Measurements from ENCODE around the gene NPR2. TPM values are rescaled to one million over a fixed set of nuclear protein-coding genes. Genes with fewer than 3 reads are reported as not detected.
A peak's percentile ranks its signal among the peaks of the same experiment; 100 is the strongest.

Gene NPR2
- total RNA-seq, 1 donor from 2014 or later = 22.0 TPM

DNA sequence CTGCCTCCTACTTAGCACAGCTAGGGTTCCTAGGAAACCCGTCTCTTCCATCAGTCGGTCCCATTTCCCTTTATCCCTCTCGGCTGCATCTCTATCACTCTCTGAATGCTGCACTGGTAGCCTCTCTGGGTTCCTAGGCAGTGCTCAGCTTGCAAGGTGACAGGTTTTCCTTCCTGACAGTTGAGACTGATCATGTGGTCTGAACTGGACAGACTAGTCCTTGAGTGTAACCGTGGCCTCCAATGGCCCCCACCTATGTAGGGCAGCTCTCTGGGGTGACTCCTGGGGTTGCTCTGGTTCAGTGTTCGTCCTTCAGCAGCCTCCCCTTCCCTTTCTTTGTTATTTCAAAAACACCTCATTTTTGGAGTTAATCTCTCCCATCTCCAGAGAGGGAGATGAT, 41.4 kb downstream of the NPR2 start:
- peak; percentile 51 for DNase-seq (ENCODE audit: low spot score)

DNA sequence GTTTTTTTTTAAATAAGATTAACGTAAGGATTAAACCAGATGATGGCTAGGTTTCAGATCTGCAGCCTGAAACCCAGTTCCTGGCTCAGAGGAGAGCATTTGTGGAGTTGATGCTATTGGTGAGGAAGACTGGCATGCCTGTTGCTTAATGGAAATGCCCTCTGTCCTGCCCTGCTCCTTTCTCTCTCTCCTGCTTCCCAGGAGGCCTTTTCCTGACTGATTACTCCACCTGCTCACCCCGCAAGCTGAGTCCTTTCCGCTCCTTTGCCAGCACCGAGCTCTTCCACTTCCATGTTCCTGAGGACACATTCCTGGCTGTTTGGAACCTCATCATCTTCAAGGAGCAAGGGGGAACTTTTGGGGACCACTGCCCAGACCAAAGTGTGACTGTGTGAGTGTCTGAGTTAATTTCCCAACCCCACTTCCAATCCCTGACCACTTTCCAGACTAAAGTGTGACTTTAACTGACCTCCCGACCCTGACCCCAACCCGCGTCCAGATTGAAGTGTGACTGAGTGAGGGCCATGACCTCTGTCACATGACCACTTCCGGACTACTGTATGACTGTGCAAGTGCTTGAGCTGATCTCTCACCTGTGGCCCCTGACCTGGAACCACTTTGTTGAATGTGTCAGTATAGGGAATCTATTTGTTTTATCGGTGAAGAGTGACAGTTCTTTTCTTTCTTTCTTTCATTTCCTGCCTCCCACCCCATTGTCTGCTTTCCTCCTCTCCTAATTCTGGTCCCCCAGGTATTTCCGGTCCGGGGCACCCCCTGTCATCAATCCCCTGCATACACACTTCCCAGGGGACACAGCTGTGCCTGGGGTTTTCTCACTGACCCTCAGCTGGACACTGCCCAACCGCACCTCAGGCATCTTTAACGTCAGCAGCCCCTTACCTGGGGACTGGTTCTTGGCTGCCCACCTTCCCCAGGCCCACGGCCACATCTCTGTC, 43.1 kb downstream of the NPR2 start:
- no peak for DNase-seq (ENCODE audit: low spot score)

DNA sequence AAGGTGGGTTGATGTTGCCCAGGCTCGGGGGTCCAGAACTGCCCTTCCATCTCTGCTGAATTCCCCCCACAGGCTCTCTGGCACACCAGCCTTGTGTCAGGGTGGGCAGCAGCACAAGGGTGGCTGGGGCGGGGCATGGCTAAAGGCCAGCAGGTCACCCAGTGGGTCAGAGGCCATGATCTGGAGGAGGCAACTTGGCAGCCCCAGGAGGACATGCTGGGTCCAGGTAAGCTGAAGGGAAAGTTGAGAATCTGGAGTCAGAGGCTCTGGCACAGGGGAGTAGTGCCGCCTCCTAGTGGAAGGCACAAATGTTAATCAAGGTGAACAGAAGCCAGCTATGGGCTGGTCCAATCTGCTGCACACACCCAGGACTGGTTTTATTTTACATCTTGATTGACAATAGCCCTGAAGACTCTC, 43.8 kb downstream of the NPR2 start:
- DNase-seq (ENCODE audit: low spot score) = no peak

DNA sequence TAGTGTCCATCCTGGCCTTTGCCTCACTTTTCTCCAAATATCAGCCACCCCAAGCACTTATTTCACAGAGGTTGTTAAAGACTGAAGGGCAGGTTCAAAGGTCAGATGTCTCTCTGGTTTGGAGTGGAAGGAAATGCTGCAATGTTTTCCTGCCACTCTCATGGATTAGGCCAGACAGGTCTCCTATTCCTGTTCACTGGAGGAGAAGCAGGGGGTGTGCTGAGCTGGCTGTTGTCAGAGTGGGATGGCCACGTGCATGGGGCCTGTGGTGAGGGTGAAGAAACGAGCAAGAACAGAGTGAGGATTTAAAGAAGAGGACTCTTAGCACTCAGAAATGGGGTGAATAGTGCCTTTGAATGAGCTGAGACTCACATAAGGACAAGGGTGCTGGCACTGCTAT, 44.4 kb downstream of the NPR2 start:
- DNase-seq (ENCODE audit: low spot score) = no peak

DNA sequence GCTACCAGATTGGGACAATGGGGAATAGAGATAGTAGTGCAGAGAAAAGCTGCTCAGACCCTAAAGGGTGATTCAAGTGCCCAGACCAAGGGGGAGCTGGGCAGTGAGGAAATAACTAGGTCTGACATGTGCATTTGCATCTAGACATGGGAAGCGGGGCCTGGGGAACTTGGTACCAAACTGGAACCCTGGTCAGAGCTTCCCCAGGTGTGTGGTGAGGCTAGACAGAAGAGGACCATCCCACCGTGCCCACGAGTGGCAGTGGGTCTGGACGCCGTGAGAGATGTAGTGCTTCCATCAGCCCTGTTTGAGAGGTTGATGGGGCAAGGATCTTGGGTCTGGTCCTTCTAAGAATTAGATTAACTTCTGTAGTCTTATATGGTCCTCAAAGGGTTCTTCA, 45.2 kb downstream of the NPR2 start:
- DNase-seq (ENCODE audit: low spot score) = no peak

DNA sequence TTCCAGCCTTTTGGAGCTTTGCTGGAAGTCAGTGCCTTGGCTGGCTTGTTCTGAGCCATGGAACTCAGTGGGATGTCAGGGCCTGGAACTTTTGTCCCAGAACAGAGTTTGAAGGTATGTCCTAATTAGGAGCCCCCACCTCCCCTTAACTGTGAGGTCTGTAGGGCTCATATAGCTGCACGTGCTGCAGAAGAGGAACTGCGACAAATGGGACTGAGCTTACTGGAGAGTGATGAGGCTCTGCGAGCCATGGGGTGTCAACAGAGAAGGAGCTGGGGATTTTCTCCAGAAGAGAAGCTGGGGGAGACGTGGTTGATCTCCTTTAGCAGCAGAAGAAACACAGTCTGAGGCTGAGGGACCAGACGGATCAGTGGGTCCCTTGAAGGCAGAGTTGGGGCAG, 48.5 kb downstream of the NPR2 start:
- DNase-seq (ENCODE audit: low spot score) = no peak

DNA sequence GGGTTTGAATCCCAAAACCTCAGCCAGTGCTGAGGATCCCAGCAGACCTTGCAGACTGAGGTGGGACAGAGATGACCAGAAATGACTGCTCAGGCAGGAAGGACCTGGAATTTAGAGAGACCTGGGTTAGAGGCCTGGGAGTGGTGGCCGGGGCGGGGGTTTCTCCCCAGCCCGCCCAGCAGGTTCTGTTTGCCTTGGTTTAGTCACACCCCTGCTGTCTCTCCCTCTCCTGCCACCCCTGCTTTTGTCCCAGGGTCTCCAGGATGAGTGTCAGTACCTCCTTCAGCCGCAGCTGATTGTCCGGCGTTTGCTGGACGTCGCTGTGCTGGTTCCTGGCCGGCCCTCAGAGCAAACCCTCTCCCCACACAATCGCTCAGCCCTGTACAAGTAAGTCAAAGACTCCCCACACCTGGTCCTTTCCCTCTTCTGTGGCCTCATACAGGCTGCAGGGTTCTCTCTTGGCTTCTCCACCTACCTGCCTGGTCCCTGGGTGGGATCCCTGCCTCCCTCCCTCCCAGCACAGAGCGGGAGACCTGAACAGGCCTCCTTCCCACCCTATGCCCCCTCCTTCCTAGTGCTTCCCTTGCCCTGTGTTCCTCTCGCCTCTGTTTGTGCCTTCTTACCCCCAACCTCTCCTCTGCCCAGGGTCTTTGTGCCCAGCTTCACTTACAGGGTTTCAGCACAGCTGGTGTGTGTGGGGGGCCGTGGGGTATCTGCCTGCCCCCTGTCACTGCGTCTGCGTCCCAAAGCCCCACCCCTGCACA, 49.7 kb downstream of the NPR2 start:
- no peak for DNase-seq (ENCODE audit: low spot score)

DNA sequence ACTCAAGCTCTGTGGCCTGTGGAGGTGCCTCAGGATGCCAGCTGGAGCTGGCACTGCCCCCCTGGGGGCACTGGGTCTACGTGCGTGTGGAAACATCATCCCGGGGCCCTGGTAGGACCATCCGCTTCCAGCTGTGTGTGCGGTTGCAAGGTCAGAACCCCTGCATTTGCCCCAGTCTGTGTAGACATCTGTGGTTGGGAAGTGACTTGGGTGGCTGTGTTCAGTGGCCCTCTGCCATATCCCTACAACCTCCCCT, 50.2 kb downstream of the NPR2 start:
- no peak for DNase-seq (ENCODE audit: low spot score)

DNA sequence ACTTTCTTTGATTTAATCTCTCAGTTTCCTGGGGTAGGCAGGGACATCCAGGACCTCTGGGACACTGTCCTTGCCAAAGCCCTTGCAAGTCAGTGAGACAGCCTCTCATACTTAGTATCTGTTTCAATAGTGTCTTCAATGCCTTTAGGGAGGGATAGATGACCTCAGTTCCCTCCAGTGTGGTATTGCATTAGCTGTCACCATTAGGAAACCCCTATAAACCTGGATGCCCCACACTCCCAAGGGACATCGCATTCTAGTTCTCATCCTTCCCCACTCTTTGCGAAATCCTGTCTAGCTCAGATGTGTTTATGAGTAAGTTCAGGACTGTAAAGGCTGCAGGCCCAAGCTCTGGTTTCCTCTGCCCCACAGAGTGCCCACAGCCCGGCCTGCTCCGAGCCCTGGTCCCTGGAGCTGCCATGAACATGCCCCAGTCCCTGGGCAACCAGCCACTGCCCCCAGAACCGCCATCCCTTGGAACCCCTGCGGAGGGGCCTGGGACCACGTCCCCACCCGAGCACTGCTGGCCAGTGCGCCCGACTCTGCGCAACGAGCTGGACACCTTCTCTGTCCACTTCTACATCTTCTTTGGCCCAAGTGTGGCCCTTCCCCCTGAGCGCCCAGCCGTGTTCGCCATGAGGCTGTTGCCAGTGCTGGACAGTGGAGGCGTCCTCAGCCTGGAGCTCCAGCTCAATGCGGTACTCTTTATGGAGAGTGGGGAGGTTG, 50.8 kb downstream of the NPR2 start:
- no peak for DNase-seq (ENCODE audit: low spot score)

DNA sequence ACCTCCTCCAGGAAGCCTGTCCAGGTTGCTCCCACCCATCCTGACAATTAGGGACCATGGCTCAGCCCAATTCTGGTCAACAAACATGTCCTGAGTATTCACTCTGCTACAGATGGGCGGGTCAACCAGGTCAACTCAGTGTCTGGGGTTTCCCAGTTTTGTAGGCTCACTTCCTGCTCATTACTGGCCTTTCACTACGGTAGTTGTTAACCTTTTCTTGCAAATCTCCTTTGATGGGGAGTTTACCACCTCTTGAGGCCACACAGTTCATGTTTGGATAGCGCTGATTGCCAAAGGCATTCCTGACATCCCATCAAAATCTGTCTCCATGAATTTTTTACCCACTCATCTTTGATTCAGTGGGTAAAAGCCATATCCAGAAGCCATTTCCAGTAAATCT, 51.4 kb downstream of the NPR2 start:
- no peak for DNase-seq (ENCODE audit: low spot score)

DNA sequence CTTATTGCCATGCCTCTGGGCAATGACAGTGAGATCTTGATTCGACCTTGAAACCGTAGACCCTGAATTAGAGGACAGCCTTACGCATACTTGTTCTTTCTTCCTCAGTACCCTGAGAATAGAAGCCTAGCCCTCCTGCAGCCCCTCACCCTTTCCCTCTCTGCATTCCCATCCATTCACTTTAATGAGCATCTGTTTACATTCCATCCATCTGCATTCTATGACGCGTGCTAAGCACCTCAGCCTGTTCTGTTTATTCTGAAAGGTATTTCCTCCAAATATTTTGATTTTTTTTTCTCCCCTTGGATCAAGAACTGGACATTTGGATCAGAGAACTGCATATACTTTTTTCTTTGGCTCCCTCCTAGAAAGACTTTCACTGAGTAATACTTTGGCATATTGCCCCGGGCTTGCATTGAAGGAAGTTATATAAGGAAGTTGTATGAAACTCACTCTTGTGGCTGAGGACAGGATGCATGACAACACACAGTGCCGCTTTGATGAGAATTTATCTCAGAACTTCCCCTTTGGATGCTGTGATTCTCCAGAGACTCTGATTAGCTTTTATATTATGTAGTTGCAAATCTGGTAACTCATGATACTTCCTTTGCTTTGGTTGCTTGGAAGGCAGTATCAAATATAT, 53.4 kb downstream of the NPR2 start:
- DNase-seq (ENCODE audit: low spot score) = peak; percentile 79

DNA sequence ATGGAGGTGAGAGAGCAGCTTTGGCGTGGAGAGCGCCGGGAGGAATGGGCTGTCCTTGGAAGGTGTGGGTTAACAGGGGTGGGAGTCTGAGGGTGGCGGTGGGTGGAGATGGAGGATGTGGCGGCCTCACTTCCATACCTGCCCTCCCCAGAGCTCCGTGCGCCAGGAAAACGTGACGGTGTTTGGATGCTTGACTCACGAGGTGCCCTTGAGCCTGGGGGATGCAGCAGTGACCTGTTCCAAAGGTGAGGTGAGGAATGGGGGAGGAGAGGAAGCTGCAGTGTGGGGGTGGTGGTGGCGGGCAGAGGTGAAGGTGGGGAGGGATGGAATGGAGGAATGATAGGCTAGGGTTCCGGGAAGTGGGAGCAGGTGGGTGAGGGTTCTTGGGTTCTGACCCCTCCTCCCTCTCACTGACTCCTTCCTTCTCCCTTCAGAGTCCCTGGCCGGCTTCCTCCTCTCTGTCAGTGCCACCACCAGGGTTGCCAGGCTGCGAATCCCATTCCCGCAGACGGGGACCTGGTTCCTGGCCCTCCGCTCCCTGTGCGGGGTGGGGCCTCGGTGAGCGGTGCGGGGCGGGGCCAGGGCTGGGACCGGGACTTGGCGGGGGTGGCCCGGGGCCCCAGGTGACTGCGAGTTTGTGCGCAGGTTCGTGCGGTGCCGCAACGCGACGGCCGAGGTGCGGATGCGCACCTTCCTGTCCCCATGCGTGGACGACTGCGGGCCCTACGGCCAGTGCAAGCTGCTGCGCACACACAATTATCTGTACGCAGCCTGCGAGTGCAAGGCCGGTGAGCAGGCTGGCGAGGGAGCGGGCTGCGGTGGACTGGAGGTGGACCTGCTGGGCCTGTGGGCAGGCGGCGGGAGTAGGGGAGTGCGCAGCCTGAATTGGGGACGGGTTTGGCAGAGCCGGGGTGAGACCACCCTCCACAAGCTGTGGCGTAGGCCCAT, 54.7 kb downstream of the NPR2 start:
- DNase-seq (ENCODE audit: low spot score) = no peak

DNA sequence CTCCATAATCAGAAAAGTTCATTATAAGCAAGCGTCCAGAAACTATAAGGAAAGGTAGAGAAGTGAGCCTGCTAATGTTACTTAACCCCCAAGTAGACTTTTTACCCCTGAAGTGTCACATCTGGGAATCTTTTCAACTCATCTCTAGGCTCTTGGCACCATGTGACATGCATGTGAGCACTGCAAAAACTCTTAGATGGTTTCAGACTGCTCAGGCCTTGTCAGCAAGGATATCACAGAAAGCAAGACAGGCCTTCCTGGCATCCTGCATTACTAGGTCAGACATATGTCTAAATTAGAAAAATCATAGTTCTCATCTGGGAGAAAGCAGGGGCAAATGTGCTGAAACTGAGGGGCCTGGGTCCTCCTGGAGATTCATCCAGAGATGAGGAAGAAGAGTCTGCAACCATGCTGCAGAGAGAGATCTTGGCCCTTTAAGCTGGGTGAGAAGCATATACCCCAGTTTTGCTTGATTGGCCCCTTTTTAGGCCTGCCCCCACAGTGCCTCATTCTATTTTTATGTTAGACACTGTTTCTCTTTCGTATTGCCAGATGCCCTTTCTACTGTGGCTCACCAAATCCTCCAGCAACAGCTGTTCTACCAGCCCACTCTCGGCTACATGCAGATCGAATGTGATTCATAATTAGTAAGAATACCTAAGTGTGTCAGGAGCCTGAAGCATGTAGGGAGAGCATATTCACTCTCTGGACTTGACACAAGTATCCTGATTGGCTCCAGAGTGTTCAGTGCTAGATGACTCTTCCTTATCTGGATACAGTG, 56.6 kb downstream of the NPR2 start:
- no peak for DNase-seq (ENCODE audit: low spot score)

DNA sequence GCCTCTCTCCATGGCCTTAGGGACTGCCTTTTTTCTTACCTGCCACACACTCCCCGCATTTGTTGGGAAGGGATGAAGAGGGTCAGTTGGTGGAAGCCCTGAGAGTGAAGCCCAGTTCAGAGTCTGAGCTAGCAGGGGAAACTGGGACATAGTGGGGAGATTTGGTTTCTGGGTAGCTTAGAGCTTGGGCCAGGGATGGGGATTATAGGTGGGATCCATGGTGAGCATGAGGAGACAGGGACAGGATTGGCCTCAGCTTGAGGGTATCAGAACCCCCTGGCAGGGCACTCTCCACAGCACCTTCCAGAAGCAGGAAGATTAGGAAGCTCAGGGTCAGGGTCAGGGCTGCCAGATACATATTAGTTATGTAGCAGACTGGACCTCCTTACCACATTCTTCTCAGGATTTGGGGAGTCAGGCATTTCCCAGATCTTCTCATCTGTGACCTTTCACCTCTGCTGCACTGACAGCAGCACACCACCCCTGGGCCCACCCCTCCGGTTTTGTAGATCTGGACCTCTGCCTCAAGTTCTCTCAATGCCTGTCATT, 61.0 kb downstream of the NPR2 start:
- no peak for DNase-seq (ENCODE audit: low spot score)

DNA sequence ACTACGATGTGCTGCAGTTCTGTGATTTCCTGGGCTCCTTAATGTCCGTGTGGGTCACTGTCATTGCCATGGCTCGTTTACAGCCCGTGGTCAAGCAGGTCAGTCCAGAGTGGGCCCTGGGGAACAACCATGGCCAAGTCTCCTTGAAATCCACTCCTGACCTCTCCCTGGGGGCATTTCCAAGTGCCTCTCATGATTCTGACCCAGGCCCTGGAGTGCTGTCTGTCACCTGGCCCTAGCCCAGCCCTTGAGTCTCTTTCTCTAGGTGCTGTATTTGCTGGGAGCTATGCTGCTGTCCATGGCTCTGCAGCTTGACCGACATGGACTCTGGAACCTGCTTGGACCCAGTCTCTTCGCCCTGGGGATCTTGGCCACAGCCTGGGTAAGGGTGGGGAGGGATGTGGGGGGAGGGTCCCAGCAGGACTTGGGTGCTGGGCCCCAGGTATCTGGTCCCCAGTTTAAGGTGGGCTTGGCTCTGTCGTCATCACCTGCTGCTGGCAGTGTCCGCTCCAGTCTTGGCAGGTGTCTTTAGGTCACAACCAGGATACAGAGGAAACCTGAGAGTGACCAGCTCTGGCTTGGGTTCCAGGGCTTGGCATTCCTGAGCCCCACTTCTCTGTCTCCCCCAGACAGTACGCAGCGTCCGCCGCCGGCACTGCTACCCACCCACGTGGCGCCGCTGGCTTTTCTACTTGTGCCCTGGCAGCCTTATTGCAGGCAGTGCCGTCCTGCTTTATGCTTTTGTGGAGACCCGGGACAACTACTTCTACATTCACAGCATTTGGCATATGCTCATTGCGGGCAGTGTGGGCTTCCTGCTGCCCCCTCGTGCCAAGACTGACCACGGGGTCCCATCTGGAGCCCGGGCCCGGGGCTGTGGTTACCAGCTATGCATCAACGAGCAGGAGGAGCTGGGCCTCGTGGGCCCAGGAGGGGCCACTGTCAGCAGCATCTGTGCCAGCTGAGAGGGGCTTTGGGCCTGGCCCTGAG, 61.8 kb downstream of the NPR2 start:
- no peak for DNase-seq (ENCODE audit: low spot score)

DNA sequence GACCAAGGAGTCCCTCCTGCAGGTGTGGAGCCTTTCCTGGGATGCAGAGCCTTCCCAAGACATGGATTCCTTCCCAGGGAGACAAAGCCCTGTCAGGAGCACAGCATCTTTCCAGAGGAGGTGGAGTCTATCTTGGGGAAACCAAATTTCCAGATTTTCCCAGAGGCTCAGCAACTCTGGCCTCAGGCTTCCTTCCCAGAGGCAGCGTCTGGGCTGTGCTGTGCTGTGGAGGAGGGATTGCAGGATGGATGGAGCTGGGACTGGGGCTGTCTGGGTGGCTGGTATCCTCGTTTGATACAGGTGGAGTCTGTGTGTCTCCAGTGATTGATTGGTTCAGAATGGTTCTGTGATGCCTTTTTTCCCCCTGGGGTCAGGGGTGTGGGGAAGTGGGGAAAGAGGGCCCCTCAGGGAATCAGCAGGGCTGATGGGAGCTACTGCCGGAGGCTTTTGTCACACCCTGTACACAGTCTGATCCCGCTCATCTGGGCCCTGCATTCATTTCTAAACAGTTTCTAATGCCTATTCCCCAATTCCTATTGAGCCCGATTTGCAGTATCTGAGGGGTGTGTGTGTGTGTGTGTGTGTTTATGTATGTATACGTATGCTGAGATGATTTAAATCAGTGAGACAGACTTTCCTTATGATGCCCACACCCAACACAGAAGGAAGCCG, 62.8 kb downstream of the NPR2 start:
- DNase-seq (ENCODE audit: low spot score) = no peak

DNA sequence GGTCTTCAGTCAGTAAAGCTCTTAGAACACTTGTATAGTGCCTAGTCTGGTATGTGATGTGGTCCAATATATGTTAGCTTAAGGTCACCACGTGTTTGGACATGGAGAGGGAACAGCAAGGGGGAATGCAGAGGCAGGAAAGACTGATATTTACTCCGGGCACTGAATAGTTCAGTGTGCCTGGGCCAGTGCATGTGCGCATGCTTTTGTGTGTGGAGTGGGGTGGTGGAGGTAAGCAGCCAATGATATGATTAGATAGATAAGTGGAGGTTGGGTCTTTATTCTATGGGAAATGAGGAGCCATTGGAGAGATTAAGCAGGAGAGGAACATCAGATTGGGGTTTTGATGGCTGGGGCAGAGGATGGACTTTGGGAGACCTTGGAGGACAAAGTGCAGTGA, 64.8 kb downstream of the NPR2 start:
- no peak for DNase-seq (ENCODE audit: low spot score)

DNA sequence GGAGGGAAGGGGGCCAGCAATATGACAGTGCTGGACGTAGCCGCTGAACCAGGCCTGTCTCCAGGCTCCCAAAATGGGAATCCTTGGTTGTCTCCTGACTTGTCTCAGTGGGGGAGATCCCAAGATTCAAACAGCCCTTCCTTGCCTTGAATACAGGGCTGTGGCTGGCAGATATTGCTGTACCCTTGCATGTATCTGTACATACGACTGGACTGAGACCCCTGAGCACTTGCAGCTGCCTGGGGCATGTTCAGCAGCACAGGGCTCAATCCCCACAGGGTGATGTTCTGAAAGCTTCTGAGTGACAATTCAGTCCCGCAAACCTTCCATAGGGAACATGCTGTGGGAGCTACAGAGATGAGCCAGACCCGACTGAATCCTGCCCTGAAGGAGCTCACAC, 65.5 kb downstream of the NPR2 start:
- DNase-seq (ENCODE audit: low spot score) = peak; percentile 8
